GM18951 (cell line): Measurements from ENCODE around the gene SYT6.

Experiments
- POLR2A ChIP-seq: IDR thresholded peaks from 4 replicates; pipeline ENCODE4 v1.6.1; 2011; ENCODE audit warnings: mild to moderate bottlenecking; ENCODE audit not compliant: insufficient read length, insufficient read depth; ENCODE audit errors: extremely low read depth
- in situ Hi-C: fragments of 300-500 bp; cut with MboI; formaldehyde crosslinking; loops from one replicate; pipeline ENCODE4 v1.12.0; 2022; ENCODE audit warnings: low sequenced_read_pairs, mixed read lengths, inconsistent platforms; ENCODE audit not compliant: unreplicated experiment

Gene SYT6

DNA sequence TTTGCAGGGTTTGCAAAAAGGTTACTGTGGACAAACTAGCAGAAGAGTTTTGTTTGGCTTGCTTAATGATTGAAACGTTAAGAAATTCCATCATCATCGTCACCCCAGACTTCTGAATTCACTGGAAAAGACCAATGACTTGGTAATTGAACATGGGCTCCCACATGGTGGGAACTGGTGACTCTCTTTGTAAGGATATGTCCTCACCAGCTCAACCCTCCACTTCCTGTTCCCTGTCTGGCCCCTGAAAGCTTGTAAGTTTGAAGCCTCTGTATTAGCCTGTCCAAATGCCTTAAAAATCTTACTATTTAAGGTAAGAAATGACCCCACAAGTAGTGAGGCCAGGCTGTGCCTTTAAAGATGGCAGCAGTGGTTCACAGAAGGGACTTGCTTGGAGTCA, 9.7 kb downstream of the SYT6 start:
- in situ Hi-C loops: no loop called here

DNA sequence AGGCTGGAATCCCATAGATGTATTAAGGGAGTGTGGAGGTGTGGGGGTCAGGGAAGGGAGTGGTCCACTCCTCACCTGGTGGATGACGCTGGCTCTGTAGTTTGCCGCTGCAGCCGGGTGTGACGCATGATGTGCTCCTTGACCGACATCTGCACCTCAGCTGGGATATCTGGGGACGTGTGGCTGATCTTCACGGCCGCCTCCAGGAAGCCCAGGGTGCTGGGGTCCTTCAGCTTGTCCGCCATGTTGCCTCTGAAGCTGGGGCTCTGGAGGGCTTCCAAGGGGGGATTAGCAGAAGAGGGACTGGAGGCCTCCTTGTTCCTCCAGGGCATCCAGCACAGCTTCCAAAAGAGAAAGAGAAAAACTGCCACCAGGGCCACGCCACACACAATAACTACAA, 14.1 kb downstream of the SYT6 start:
- TF ChIP-seq POLR2A: no peak
- in situ Hi-C loops: no loop called here

More for the DNA sequence above, 9.7 kb downstream of the SYT6 start:
- no peak for TF ChIP-seq POLR2A

DNA sequence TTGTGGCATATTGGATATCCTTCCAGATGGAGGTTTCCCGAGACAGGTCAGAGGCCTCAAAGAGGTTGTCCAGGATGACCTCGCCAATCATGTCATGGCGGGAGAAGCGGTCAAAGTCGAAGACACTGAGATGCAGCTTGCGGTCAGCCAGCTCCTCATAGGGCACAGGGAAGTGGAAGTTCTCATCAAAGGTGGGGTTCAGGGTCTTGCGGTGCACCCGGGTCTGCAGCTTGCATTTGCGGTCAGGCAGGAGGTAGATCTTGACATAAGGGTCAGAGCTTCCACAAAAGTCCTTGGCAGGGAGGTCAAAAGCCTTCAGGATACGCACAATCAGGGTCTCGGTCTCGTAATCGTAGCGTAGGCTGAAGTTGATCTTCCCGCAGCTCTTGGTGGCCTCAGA, 16.2 kb downstream of the SYT6 start:
- no peak for TF ChIP-seq POLR2A
- in situ Hi-C loops: no loop called here

DNA sequence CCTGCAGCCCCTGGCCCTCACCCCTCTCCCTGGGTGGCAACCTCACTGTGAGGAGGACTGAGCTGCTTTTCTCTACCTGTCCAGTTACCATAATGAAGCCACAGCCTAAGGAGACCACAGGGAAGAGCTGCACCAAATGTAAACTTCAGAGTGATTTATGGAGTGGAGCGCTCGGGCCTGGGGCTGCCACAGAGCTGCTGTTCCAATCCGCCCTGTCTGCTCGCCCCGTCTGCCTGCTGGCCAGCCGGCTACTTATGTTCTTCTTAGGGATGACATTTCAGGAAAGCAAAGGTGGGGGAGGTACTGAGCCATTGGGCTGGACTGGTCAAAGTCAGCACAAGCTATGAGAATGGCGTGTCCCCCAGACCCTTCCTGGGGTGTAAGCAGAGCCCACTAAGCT, 17.9 kb downstream of the SYT6 start:
- in situ Hi-C loops: no loop called here
- no peak for TF ChIP-seq POLR2A

DNA sequence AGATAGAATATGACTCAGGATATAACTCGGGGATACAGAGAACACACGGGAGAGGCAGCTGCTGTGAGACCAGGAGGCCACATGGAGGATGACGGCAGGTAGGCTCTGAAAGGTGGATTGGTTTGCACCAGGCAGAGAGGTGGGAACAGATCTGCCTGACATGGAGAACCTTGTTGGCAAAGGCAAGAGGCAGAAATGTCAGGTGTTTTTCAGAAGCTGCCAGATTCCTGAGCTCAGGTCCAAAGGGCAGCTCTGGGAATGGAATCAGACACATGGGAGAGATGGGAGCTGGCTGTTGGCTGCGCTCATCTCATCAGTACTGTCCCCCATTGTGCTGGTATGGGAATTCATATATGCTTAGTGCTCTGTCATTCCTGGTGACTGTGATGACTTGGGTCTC, 19.2 kb downstream of the SYT6 start:
- no peak for TF ChIP-seq POLR2A
- in situ Hi-C loops: no loop called here

DNA sequence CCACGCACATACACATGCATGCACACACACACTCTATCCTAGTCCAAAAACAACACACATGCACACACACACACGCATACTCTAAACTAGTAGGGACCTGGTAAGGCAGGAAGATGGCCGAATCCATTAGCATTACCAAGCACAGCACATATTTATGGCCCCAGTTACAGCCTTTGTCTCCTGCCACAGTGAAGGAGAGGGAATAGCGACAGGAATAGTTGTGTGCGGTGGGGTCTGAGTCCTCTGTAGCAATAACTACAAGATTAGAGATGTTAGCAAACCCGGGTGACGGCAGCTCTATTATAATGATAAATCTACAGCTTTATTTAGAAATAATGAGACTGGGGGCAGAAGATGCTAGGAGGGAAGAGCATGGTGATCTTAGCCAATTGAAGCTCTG, 20.5 kb downstream of the SYT6 start:
- no peak for TF ChIP-seq POLR2A
- in situ Hi-C loops: no loop called here

DNA sequence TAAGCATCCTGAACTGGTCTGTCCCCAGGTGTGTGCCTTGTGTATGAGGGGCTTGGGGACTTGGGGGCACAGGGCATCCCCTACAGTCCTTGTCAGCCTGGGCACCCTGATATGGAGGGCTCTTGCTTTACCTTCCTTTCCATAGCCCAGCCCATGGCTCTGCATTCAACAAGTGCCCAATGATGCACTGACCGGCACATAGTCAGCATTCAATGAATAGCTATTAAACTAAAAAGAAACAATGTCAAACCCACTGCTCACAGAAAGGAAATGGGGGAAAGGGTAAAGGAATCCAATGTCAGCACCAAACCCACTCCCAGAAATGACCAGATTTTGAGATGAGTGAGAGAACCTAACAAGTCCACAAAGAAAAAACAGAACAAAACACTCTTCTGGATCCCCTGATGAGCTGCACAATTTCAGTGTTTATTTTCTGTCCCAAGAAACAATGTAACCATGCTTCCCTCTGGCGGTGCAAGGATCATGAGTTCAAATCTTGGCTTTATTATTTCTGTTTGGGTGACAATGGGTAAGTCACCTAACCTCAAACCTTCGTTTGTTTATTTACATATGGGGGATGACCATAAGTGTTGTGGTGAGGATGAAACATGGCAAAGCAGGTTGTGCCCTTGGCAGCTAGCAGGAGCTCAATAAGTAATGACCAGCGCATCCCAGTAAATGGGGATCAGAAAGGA, 22.0 kb downstream of the SYT6 start:
- in situ Hi-C loops: no loop called here
- TF ChIP-seq POLR2A: no peak

DNA sequence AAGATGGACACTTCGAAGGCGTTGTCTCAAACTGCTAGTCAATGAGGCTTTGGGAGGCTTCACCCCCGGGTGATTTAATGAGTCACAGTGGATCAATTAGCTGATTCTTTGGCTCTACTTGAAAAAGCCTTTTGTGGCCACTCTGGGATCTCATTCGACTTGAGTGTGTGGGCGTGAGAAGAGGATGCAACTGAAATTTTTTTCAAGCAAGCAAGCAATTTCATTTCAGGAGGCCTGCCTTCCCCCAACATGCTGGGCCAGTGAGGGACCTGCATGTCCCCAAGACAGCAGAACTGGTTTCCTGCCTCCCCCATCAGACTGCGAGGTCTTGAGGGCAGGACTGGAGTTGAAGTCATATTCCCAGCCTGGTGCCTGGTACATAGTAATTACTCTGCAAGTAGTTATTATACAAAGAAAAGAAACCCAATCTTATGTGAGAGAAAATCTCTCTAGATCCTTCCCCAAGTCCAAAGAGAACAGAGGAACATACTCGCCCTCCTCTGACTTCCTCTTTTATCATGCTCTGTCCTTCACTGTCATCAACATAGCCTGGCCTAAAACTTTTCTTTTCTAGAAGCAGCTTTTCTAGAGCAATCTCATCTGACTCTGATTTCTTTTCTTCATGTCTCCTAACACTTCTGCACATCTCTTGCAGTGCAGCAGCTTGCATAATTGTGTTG, 22.7 kb downstream of the SYT6 start:
- in situ Hi-C loops: no loop called here
- TF ChIP-seq POLR2A: no peak

DNA sequence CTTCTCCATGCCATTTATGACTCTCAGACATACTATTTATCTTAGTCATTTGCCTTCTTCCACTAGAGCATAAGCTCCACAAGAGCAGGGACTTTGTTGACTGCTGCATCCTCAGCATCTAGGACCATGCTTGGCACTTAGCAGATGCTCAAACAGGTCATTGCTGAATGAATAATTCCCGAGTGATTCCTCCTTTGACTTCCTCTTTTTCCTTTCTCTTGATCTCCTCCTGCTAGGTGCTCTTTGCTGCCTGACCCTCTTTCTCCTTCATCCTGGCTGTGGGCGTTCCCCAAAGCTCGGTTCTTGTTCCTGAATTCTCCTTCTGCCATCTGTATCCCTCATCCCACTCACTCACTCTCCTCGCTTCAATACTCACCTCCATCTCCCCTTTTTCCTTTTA, 23.5 kb downstream of the SYT6 start:
- no peak for TF ChIP-seq POLR2A
- in situ Hi-C loops: no loop called here

DNA sequence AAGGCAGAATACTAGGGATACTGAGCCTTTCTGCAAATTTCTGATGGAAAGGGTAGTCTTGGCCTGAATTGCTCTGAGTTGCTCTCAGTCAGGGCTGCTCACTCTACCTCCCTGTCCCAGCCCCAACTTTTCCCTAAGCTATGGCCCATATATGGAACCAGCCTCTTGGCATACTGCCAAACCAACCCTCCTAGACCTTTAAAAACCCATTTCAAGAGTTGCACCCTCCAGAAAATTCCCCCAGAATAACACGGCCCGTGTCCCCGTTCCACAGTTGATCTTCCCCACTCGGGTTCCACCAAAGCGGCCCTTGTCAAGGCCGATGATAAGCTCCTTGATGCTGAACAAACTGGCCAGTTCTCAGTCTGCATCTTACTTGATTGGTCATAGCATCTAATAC, 25.4 kb downstream of the SYT6 start:
- in situ Hi-C loops: no loop called here
- TF ChIP-seq POLR2A: no peak

DNA sequence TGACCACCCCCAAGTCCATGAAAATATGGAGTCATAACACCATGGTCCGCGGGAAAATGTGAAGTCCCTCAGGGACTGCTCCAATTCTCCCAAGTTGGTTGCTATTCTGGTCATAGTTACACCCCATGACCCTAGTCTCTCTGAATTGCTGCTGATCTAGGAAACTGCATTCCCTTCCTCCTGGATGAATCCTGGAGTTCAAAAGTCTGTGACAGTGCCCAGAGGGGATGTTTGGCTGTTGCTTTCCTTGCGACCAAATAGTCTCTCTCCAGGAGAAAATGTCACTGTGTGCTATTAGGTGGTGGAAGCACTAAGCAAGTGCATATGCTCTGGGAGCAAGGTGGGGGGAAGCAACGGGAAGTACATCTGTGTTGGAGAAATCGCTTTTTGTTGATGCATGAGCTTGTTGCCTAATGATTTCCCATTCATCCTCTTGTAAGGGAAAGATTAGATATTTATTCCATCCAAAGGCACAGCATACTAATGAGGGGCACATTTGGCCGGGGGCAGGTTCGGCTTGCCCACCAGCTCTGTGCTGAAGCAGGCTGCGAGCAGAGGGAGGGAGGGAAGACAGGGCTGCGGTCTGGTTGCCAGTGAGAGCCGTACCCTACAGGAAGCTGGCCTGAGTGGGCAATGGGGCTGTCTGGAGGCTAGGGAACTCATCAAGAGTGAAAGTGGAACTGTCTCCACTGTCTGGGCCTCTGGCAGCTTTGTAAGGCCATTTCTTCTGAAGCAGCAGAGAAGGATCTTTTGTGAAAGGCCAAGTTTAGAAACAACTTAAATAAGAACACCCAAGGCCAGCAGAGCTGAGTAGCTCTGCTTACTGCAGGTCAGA, 27.2 kb downstream of the SYT6 start:
- TF ChIP-seq POLR2A: no peak
- in situ Hi-C loops: no loop called here

DNA sequence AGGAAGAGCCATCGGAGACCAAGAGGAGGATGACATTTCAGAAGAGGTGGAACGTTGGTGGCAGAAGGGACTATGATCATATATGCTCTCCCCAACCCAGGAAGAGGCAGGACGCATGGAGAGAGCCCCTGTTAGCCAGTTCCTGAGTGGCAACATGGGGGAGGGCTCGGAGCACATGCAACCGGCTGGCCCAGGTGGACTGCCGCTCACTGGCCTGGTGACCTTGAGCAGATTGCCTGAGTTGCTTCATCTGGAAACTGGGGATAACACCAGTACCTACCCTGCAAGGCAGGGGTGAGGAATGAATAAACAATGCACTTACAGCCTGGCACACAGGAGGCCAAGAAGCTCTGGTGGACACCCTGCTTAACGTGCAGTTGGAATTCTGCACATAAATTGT, 29.0 kb downstream of the SYT6 start:
- TF ChIP-seq POLR2A: no peak
- in situ Hi-C loops: no loop called here

DNA sequence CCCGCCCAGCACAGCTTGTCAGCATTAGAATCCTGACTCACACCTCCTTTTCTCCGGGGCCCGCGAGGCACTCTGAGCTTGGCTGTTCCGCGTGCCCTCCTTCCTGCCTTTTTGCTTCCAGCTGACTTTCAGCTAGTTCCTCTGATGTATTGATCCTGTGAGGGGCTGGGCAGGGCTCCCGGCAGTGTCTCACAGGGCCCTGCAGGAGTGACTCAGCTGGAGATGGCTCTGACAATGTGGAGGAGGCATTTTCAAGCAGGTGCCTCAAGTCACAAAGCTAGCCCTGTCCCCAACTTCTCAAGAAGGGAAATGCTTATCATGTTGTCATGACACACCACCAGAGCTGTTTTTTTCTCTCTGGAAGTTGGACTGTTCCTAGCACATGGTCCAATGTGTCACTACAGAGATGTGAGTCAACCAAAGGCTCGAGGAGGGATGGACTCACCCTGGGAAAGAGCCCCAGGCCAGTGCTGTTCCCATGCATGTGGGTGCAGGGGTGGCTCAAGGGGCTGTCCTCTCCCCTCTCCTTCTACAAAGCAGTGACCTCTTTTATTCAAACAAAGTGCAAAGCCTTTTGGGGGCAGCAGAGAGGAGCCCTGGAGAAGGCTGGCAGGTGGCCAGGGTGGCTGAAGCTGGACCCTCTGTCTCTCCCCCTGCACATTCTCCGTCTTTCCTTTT, 30.6 kb downstream of the SYT6 start:
- in situ Hi-C loops: no loop called here
- TF ChIP-seq POLR2A: no peak
